GM18867 (cell line): ENCODE data around the gene DOCK10.

ENCODE experiments used
- ATAC-seq: cut with Tn5 transposase; IDR thresholded peaks from one replicate; pipeline ENCODE4 v1.9.1; 2021; ENCODE audit warnings: mild to moderate bottlenecking, moderate library complexity; ENCODE audit not compliant: unreplicated experiment

DOCK10 gene

GRCh38 chr2:224796695-224797305 lies 245.5 kb downstream of the DOCK10 start:
- ATAC-seq: no peak

- ATAC-seq: no peak
These were observed 248.3 kb downstream of the DOCK10 start for GRCh38 chr2:224793946-224794345.

- no peak for ATAC-seq
These were observed 255.4 kb downstream of the DOCK10 start for GRCh38 chr2:224786848-224787247.

- ATAC-seq: no peak
These were observed 260.9 kb downstream of the DOCK10 start for GRCh38 chr2:224781400-224781799.

GRCh38 chr2:224780823-224781222 lies 261.4 kb downstream of the DOCK10 start:
- no peak for ATAC-seq

GRCh38 chr2:224780106-224780505 lies 262.2 kb downstream of the DOCK10 start:
- no peak for ATAC-seq

GRCh38 chr2:224778474-224778877 lies 263.8 kb downstream of the DOCK10 start:
- ATAC-seq: peak; percentile 69

GRCh38 chr2:224777559-224777930 lies 264.7 kb downstream of the DOCK10 start:
- ATAC-seq: no peak

- no peak for ATAC-seq
These were observed 265.3 kb downstream of the DOCK10 start for GRCh38 chr2:224776795-224777558.

GRCh38 chr2:224775647-224776046 lies 266.6 kb downstream of the DOCK10 start:
- no peak for ATAC-seq

GRCh38 chr2:224774735-224775134 lies 267.5 kb downstream of the DOCK10 start:
- no peak for ATAC-seq

- ATAC-seq: no peak
These were observed 269.8 kb downstream of the DOCK10 start for GRCh38 chr2:224772494-224772893.

GRCh38 chr2:224769489-224769888 lies 272.8 kb downstream of the DOCK10 start:
- ATAC-seq: no peak

GRCh38 chr2:224764565-224765236 lies 277.6 kb downstream of the DOCK10 start:
- ATAC-seq: peak; percentile 67

- ATAC-seq: no peak
These were observed 284.2 kb downstream of the DOCK10 start for GRCh38 chr2:224757934-224758548.

GRCh38 chr2:224753743-224754540 lies 288.3 kb downstream of the DOCK10 start:
- ATAC-seq: no peak

GRCh38 chr2:224751996-224752698 lies 290.1 kb downstream of the DOCK10 start:
- no peak for ATAC-seq

GRCh38 chr2:224749136-224749535 lies 293.1 kb downstream of the DOCK10 start:
- ATAC-seq: no peak

- ATAC-seq: no peak
These were observed 294.5 kb downstream of the DOCK10 start for GRCh38 chr2:224747765-224748164.

GRCh38 chr2:224736227-224736626 lies 306.0 kb downstream of the DOCK10 start:
- no peak for ATAC-seq
